Fibroblast of mammary gland (primary cell): ENCODE measurements around the gene MORC1.

ENCODE experiments used
- DNase-seq: peaks from one replicate; pipeline ENCODE4 v3.0.0-alpha.2; 2010; ENCODE audit warnings: low read depth
- H3K4me3 ChIP-seq: 2 replicates; pipeline ENCODE4 v1.5.1; 2011; ENCODE audit warnings: low read depth, mild to moderate bottlenecking, low read length, moderate library complexity; ENCODE audit not compliant: control insufficient read depth
- CTCF ChIP-seq: conservative IDR thresholded peaks from 2 replicates; pipeline ENCODE4 v1.5.1; 2011; ENCODE audit warnings: low read depth, low read length, inconsistent platforms; ENCODE audit not compliant: control insufficient read depth, insufficient read depth

MORC1 gene

GRCh38 chr3:109066864-109067263 lies 51.1 kb downstream of the MORC1 start:
- TF ChIP-seq CTCF = no peak
- DNase-seq = no peak
- no peak overlapping the region for H3K4me3 ChIP-seq

GRCh38 chr3:109059264-109059663 lies 58.7 kb downstream of the MORC1 start:
- no peak for TF ChIP-seq CTCF
- no peak for DNase-seq
- H3K4me3 ChIP-seq = no peak overlapping the region

GRCh38 chr3:109057616-109058015 lies 60.3 kb downstream of the MORC1 start:
- H3K4me3 ChIP-seq = no peak overlapping the region
- TF ChIP-seq CTCF = no peak
- no peak for DNase-seq

GRCh38 chr3:109057056-109057455 lies 60.9 kb downstream of the MORC1 start:
- no peak for TF ChIP-seq CTCF
- no peak for DNase-seq
- H3K4me3 ChIP-seq = no peak overlapping the region

GRCh38 chr3:109050591-109051167 lies 67.3 kb downstream of the MORC1 start:
- TF ChIP-seq CTCF = peak; percentile 48
- DNase-seq = peak; percentile 18
- no peak overlapping the region for H3K4me3 ChIP-seq

- no peak overlapping the region for H3K4me3 ChIP-seq
- no peak for DNase-seq
- no peak for TF ChIP-seq CTCF
Measured at GRCh38 chr3:109047366-109047765, 70.6 kb downstream of the MORC1 start.
